NCI-H146 (cell line): Measurements from ENCODE around the gene BCAR1.
"Not testable (repeated sequence)": the region's sequence is repeated elsewhere in the genome, so short reads cannot be mapped to it uniquely, and the experiment has no call there.

Source experiments
- DNase-seq: peaks from one replicate; lab custom pipeline; 2025; lab: John Stamatoyannopoulos, UW

Gene BCAR1

DNA sequence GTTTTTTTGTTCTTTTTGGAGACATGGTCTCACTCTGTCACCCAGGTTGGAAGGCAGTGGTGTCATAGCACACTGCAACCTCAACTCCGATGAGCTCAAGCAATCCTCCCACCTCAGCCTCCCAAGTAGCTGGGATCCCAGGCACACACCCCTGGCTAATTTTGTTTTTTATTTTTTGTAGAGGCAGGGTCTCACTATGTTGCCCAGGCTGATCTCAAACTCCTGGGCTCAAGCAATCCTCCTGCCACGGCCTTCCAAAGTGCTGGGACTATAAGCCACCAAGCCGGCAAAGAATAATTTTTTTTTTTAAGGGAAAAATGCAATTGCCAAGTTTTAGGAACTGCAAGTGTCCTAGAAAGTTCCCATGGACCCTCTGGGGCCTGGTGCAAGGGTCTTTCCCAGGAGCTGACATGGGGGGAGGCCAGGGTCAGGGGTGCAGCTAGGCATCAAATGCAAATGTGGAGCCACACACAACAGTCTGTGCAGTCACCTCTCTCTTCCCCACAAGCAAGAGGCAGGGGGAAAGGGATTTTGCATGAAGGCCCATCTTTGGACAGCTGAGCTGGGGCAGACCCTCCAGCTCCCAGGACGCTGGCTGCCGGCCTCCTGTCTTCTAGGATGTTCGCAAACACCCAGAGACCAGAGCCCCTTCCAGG is 20.1 kb upstream of the BCAR1 start:
- no peak for DNase-seq

DNA sequence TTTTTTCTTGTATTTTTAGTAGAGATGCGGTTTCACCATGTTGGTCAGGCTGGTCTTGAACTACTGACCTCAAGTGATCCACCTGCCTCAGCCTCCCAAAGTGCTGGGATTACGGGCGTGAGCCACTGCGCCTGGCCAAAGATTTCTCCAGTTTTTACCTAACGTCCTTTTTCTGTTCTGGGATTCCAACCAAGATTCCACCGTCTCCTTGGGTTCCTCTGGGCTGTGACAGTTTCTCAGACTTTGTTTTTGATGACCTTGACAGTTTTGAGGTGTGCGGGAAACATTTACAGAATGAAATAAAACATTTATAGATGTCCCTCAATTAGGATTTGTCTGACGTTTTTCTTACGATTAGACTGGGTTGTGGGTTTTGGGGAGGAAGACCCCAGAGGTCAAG is 17.9 kb upstream of the BCAR1 start:
- DNase-seq = not testable (repeated sequence)

DNA sequence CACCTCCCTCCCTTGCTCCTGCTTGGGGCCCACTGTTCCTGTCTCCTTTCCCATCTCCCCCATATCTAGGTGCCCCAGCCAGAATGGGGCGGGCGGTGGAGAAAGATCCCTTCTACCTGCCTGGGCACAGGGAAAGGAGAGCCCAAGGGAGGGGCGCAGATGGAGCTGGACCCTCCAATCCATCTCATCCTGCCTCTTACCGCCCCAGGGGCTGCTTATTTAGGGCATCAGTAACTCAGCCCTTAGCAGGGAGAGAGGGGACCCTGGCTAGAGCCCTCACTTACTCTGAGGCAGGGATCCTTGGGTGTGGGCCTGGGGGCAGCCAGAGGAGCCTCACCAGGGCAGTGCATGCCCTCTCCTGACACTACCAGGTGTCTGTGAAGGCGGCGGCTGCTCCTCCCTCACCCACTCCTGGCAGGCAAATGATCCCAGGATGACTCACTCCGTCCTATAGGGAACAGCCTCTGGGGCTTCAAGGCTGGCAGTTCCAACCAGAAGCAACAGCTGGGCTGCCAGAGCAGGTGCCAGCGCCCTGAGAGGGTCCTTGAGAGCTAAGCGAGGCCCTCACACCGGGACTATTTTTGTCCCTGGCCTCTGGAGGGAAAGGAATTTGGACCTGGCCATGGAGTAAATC is 16.3 kb upstream of the BCAR1 start:
- DNase-seq = peak; percentile 12

DNA sequence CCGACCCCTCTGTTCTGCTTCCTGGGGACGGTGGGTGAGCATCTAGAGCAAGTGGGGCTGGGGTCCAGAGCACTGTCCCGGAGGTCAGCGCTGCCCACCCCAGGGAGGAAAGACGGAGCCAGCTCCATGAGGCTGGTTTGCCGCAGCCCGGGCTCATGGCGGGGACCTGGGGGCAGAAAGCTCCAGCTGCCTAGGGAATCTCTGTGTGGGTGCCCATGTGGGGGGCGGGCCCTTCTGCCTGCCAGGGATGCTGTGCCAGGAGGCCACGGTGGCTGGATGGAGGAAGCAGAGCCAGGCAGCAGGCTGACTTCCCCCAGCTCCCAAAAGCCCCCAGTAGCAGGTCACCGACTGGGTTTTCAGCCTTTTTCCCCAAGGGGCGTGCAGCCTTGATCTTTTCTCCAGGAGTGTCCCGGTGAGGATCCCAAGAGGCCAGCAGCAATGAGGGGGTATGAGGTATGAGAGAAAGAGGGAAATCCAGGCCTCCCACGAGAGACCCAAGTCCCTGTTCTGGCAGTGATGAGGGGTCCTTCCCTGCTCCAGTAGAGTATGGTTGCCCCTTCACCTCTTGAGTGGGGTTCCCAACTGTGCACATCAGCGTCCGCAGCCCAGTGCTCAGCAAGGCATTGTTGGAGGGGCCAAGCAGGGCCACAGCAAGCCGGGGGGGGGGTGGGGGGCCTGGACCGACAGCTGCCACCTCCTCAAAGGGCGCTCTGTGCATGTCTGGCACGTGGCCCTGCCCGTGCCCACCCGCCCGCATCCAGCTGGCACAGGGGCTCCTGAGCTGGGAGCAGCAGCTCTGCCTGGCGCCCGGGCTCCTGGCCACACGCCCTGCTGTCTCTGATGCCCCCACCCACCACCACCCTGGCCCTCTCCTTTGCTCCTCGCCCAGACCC is 15.6 kb upstream of the BCAR1 start:
- no peak for DNase-seq

DNA sequence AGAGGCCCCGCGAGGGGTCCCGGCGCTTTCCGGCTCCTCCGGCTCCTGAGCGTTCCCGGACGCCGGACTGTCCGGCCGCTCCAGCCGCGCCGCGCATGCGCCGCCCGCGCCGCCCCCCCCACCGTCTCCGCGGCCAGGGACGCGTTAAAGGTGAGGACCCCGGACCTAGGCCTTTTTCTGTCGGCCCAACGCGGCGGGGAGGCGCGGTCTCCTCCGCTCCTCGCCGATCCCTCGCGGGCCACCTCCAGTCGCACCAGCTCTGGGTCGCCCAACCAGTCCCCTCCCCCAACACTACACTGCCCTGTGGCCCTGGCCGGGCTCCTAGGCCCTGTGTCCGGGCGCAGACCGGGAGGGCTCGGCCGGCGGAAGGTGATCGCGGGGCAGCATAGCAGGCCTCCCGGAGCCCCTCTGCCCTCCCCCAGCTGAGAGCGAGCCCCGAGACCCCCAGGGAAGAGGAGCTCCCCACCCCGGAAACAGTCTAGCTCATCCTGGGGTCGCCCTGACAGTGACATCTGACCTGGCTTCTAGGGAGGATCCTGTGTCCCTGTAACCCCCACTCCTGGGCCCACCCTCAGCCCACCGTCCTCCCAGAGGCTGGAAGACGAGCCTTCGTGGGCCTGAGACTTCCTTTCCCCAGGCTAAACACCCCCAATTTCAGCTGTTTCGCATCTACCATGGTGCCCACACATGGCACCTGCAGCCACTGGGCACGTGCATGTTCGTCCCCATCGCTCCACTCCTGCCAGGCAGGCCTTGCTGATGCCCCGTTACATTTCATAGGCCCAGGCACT is 14.7 kb upstream of the BCAR1 start:
- peak; percentile 66 for DNase-seq

DNA sequence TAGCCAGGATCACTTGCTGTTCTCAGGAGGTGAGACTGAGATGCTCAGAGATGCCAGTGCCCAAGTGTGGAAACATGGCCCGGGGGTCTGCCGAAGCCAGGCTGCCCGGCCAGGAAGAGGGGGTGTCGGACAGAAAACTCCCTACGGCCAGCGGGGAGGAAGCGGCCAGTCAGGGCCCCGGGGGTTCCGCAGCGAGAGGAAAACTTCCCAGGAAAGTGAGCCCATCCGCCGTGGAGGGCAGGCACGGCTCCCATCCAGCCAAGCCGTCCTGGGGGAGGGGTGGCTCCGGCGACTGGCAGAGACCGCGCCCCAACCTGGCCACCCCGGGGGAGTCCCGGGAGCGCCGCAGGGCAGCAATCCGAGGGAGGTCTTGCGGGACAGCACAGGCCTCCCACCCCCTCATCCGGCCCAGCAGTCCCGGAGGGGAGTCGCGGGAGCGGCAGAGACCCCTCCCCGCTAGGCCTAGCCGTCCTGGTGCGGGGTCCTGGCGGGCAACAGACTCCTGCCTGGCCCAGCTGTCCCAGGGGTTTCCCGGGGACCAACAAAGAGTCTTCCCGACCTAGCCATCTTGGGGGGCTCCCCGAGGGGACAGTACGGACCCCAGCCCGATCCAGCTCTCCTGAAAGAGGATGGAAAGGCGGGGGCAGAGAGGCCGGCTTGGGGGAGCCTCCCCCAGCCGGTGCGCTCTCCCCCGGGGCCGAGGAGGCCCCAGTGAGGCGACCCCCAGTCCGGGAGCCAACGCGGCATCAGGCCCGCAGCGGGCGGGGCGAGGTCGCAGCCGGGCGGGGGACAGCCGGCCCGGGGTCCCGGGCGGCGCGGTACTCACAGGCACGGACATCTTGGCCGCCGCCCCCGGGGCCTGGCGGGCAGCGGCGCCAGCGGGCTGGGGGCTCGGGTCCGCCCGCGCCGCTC is 13.8 kb upstream of the BCAR1 start:
- peak; percentile 11 for DNase-seq

DNA sequence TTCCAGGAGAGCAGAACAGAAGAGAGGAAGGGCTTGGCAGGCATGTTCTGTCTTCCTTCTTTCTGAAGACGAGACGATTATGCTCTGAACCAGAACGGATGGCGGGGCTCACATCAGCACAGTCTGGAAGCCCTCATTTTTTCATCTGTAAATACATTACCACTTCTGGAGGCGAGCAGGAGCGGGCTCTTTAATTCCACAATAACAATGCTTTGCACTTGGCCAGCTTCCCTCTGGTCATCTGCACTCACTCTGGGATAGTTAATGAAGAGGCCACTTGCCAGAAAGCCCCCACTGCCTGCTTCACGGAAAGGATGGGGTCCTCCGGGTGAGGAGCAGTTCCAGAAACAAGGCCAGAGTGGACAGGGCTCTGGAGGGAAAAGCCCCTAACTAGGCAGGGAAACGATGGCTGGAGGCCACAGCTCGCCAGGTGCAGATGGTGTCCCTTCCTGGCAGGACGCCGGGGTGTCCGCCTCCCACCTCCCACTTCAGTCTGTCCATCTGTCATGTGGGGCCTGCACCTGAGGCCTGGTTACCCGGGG is 13.1 kb upstream of the BCAR1 start:
- DNase-seq = peak; percentile 33

DNA sequence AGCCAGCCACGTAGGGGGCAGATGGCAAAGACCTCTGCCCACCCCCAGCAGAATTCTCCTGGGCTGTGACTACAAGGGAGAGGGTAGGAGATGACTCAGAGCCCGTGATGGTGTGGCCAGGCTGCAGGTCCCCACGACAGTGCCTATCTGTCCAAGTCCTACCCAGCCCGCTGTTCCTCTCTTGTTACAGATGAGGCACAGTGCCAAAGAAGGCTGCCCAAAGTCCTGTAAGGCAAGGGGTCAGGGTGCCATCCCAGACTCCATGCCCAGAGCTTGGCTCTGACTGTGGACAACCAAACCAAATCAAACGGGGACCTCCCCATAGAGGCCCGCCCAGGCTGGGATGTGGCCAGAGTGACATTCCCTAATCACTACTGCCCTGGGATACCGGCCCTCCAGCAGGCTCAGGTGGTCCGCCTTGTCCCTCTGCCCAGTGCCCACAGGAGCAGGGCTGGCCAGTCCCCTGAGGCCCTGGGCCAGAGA is 12.6 kb upstream of the BCAR1 start:
- DNase-seq = no peak

DNA sequence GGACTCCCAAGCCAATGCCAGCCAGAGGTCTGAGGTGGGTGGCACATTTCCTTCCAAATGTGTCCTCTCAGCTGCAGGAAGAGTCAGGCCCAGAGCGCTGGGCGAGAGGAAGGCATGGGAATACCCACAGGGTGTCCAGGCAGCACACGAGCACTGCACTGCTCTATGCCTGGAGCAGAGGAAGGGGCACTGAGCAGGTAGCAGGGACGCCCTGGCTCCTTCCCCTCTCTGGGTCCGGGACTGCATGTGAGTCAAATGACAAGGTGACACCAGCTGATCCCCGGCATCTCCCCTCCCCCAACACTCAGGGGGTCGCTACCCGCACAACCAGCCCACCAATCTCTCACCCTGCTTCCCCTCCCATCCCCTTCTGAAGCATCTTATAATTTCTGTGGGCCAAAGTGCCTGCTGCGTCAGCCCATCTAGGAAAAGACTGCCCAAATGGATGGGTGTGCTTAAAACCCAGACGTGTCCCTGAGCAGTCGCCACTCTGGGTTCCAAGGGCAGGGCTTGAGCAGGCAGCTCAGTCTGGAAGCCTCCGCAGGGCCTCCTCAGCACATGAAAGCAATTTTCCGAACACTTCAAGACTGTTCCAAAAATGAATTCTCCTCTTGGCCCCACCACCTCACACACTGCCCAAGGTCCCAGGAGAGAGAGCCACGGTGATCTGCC is 12.0 kb upstream of the BCAR1 start:
- no peak for DNase-seq

DNA sequence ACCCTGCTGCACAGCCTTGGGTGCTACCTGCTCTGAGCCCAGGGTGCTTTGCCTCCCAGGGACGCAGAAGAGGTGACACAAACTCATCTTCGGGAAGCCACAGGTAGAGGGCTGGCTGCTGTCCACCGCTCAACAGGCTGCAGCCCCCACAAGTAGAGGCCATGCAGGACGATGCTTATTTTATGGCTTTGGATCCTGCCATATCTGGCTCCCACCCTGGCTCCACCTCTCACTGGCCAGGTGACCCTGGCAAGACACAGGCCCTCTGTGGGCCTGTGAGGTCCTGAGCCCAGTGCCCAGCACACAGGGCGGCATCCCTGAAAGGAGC is 11.3 kb upstream of the BCAR1 start:
- no peak for DNase-seq

DNA sequence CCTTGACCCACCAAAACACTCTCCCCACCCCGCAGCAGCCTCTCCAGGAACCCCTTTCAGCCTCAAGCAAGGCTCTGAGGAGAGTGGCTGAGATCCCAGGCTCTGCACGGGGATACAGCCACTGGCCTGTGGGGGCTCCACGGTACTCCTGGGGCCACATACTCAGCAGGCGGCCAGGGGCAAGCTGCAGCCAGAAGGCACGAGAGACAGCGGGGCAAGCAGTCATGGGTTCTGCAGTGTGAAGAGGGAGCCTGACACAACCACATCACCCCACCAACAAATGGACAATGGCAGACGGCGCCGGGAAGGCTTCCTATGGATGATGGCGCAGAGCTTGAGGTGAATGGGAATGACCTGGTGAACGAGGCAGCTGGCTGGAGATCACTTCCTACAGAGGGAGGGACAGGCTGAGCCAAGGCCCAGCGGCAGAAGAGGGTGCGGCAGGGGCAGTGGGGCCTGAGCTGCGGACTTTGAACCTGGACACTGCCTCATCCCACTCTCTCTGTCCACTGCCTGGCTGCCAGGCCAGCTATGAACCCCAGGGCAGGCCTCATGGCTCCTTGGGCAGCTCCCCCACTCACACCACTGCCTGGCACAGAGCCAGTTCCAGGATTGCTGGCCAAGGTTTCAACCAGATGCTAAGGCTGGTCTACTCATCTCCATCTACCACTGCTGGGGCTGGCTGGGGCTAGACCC is 10.8 kb upstream of the BCAR1 start:
- DNase-seq = no peak

DNA sequence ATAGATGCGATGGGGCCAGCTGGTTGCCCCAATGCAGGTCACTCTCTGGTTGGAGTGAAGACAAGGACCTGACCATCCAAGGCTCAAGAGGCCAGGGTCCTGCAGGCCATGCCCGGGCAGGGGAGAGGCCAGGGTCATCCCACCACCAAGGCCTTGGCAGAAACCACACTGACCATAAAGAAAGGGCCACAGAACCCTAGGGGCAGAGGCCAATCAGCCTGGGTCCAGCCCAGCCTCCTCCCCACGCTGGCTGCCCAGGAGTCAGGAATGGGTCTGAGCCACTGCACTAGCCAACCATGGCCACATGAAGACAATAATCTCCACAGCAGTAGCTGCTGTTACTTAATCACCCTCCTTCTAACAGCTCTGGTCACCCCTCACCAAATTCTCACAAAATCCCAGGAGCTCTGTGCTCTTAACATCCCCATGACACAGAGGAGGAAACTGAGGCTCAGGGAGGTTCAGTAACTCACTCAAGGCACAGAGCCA is 10.2 kb upstream of the BCAR1 start:
- DNase-seq = no peak

DNA sequence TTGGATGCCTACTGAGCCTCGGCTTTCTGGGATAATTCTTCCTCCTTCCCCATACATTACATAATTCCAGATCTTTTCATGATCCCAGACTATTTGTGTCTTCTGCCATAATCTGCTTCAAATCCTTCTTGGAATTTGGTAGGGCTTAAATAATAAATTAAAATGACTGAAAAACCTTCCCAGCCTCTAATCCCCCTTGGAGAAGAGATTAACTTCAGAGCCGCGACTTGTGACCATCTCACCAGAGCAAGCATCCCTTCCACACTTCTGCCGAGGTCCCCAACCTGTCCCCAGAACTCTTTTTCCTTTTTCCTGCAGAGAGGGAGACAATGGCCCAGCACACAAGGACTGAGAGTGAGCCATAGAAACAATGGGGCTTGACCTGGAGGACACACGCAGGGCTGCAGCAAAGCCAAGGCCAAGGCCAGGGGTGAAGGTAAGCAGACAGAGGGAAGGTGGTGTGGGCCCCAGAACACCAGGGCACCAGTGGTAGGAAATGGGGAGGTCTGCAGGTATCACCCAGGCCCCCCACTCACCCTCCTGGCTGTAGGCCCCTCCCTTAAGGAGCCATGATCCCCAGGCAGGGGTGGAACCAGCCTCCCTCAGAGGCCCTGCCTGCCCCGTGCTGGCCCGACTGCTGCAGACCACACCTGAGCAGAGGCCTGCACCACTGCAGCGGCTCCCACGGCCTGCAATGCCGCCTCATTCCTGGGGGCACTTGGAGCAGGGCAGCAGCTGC is 9.6 kb upstream of the BCAR1 start:
- DNase-seq = no peak

DNA sequence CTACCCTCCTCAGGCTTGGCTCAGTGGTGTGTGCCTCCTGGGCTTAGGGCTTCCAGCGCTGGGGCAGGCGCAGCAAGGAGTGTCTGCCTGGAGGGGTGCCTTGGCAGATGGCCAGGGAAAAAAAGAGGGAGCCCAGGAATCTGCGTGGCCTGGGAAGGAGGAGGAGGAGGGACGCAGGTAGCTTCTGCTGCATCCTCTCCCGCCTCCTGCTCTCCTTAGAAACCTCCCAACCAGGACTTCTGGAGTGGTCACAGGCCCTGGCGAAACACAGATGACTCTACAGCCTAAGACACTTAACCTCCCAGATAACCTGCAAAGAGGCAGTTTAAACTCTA is 7.3 kb upstream of the BCAR1 start:
- no peak for DNase-seq

DNA sequence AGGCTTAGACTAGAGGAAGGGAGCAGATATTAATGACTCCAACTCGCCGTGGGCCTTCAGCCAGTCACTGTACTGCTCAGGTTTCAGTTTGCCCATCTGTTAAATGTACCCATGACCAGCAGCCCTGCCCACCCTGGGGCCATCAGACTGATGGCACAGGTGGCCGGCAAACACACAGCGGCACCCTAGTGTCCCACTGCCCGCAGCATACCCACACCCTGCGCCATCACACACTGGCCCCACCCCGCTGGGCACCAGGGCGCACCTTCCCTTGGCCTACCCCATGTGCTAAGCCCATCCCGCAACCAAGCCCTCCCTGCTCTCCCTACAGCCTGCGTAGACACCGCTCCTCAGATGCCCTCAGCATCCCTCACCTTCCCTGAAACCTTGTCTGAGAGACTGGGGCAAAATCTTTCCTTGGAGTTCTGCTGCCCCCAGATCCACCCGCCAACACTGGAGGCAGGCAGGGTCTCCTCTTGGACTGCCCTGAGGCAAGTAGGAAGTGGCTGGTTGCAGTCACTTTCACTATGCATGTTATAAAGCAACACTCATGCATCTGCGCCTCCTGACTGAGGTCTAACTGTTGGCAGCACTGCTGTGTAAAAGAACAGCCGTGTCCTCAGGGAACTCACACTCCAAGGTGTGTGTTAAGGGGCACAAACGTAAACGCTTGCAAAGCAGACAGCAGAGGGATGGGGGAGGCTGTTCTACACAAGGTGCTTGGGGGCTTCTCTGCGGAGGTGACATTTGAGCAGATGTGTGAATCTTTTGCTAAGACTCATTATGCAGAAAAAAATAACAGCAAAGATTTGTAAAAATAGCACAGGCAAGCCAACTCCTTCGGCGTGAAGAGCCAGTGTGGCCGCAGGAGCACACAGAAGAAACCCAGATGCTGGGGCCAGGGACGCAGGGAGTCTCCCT is 6.7 kb upstream of the BCAR1 start:
- no peak for DNase-seq

DNA sequence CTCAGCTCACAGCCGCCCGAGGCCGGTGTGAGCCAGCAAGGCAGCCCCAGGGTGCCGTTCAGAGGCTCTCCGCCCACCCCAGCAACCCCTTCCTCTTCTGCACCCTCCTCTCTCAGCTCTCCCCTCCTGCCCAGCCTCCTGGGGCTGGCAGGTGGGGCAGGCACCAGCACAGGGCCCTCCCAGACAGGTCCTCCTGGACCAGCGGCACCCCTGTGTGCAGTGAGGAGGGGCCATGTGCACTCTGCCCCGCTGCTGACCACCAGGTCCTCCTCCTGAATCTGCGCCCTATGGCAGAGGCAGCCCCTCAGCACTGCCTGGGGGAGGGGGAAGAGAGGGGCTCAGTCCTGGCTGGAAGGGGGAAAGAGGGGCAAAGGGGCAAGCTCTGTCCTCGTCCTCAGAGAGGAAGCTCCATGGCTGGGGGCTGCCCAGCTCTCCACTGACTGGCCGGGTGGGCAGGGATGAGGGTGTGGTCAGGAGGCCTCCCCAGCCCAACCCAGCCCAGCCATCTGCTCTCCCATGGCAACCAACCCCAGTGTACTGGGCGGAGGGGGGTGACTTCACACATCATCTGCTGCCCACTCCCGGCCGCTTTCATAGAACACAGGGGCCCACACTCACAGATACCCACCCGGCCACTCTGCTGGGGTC is 5.4 kb upstream of the BCAR1 start:
- DNase-seq = peak; percentile 73

DNA sequence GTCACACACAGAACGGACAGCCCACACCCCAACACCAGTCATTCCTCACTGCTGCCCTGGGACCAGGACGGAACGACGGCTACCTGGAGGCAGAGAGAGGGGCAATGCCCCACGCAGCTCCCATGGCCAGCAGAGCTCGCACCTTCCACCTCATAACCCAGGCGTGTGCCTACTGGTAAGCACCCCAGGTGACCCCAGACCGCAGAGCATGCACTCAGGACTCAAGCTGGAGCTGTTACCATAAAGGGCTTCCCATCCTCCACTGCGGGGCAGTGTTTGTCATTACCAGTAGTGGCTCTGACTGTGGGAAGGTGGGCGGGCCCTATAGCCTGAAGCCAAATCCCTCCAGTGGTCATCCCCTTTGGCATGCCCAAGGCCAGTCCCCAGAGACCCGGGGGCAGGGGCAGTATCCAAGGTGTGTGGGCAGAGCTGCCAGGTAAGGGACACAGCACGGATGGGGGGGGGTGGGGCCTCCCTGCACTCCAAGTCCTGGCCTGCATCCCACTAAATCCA is 4.7 kb upstream of the BCAR1 start:
- no peak for DNase-seq
